H7 (cell line): Measurements from ENCODE around the gene VPS35L. TPM values are rescaled to one million over a fixed set of nuclear protein-coding genes. Genes with fewer than 3 reads are reported as not detected.

Experiments used
- DNase-seq: peaks from one replicate; pipeline ENCODE4 v3.0.0; 2012
- H3K27me3 ChIP-seq: 2 replicates; pipeline ENCODE4 v1.6.0; 2011; ENCODE audit warnings: mild to moderate bottlenecking, low read length; ENCODE audit not compliant: control insufficient read depth, insufficient read depth
- H3K36me3 ChIP-seq: replicated peaks from 2 replicates; pipeline ENCODE4 v1.5.1; 2011; ENCODE audit warnings: low read length; ENCODE audit not compliant: control insufficient read depth, insufficient read depth
- H3K4me3 ChIP-seq: 2 replicates; pipeline ENCODE4 v1.5.1; 2011; ENCODE audit warnings: low read depth, mild to moderate bottlenecking, control low read depth, low read length, moderate library complexity; ENCODE audit not compliant: insufficient read depth
- total RNA-seq: library from RNA; depleted of rRNA; stranded (reverse); fragments of >200 nt; shearing (Covaris generic); gene quantifications from 2 replicates; pipeline ENCODE4 v1.2.3, GENCODE V29; 2014

VPS35L gene
- total RNA-seq, 1 experiment from 2014 or later, result 31.8 TPM

DNA sequence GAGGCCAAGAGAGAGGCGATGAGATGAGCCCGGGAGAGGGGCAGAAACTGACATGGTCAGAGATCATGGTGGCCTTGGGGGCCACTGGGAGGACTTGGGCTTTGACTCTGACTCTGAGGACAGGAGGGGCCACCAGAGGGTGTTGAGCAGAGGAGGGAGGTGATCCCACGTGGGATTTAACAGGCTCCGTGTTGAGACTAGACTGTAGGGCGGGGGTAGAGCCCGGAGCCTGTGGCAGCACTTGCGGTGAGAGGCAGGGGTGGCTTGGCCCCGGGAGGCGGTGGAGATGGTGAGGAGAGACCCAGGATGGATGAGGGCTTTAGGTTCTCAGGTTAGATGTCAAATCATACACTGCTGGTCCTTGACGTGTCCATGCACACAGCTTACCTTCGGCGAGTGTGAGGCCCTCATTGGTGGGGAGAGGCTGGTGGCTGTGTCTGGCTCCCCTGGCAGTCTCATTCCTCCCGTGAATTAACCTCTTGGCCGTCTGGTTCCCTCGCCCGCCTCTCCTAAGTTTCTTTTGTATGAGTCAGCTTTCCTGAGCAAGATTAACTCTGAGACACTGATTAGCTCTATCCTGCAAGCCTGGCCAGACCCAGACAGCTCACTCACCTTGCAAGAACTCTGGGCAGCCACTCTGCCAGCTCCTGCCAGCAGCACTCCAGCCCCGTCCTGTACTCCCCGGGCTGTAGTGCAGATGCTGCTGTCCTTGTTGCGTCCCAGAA lies 39.7 kb downstream of the VPS35L start:
- no peaks in the 10 kb centered on the region for H3K27me3 ChIP-seq
- peak; percentile 20 for DNase-seq
- H3K4me3 ChIP-seq, result no peak overlapping the region
- H3K36me3 ChIP-seq, result peaks cover 6% of the 10 kb centered on the region

DNA sequence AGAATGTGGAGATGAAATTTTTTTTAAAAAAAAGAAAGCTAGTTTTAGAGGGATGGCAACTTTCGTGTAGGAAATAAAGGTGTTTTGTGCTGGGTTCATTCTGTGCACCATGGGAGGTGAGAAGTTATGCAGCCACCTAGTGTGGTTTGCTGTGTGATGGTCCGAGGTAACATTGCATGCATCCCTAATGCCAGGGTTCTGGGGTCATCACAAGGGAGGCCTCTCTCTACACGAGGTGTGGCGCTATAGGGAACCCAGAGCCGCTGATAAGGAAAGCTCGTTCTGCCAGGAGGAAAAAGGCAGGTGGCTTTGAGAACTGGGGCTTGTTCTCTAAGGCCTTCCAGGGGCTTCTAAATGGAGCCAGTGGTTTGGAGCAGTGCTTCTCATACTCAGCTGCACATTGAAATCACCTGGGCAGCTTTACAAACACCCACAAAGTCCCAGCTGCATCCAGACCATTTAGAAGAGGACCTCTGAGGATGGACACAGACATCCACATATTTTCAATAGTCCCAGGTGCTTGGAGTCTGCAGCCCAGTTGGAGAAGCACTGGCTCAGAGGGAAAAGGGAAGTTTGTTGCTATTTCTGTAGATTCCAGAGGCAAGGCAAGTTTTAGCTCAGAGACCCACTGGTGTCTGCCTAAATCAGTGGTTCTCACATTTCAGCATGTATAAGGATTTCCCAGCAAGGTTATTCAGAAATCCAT lies 43.5 kb downstream of the VPS35L start:
- Histone ChIP-seq H3K27me3 (no peaks in the 10 kb centered on the region), H3K36me3 (no peaks in the 10 kb centered on the region; the same call in none of the 2 replicates), H3K4me3 (no peak overlapping the region)
- DNase-seq, result peak; percentile 28

DNA sequence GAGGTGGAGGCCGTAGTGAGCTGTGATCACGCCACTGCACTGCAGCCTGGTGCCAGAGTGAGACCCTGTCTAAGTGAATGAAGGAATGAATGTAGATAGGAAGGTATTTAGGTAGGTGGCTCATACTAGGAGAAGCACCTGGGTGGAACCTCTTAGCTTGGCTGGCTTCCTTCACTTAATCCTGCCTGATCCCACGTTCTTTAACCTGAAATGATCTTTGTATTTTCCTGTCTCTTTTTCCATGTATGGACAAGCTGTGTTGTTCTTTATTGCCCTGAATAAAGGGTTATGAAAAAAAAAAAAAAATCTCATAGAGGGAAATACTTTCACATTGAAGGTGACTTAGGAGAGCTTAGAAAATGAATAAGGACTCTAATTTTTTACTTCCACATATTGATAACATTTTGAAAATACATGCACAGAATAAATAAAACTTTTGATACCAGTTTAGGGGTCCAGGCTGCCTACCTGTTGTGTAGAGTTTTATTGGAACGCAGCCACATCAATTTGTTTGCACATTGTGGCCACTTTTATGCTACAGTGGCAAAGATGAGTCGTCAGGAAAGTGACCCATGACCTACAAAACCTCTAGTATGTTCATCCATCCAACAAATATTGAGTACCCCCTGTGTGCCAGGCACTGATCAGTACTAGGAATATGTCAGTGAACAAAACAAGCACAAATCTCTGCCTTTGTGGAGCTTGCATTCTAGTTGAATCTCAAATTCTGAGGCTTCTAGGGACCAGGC lies 44.6 kb downstream of the VPS35L start:
- no peaks in the 10 kb centered on the region for H3K27me3 ChIP-seq

DNA sequence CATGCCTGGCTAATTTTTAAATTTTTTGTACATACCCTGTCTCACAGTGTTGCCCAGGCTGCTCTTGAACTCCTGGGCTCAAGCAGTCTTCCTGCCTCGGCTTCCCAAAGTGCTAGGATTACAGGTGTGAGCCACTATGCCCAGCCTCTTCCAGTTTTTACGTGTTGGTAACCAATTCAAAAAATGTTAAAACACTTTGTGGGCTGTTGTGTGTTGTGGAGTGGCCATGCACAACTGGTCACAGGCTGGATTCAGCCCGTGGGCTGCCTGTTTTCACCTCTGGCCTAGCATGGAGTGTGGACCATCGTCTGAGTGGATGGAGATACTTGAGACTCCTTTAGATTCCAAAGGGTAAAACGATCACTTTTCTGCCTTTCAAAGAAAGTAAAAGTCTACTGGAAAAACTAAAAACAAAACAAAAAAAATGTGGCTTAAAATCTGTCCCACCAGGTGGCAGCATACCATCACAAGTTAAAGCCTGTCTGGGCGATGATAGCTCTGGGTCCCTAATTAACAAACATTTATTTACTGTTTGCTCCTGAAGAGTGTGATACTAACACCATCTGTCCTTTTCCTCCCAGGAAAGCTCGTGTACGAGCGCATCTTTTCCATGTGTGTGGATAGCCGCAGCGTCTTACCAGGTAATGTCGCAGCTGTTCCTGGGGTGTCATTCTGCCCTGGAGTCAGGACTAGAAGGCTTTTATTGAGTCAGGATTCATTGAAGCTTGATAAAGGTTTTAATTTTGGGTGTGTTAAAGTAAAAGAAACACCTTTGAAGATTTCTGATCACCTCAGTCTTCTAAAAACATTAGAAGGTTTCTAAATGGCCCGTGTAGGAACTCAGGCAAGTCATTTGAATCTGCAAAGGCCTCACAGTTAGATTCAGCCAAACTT lies 45.8 kb downstream of the VPS35L start:
- Histone ChIP-seq H3K36me3 (no peaks in the 10 kb centered on the region; the same call in 1 of the 2 replicates), H3K27me3 (no peaks in the 10 kb centered on the region), H3K4me3 (no peak overlapping the region)
- peak; percentile 65 for DNase-seq

More for the DNA sequence above, 44.6 kb downstream of the VPS35L start:
- H3K4me3 ChIP-seq, result no peak overlapping the region
- DNase-seq, result no peak
- H3K36me3 ChIP-seq, result no peaks in the 10 kb centered on the region; the same call in 1 of the 2 replicates

DNA sequence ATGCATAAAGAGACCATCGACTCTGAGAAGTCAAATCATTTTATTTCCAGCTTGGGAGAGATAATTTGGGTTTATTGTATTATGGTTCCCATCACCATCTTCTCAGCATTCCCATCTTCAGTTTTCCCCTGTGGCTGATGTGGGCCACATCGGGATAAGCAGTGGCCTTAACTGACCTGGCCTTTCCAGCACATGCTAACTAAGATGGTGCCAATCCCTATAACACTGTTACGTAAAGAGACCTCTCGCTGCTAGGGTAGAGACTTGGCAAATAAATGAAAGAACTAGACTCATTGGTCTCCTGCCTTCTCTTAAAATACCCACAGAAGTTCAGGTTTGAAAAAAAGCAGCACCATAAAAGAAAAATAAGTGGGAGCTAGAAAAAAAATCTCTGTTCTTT lies 49.4 kb downstream of the VPS35L start:
- no peak overlapping the region for H3K4me3 ChIP-seq
- DNase-seq, result no peak
- no peaks in the 10 kb centered on the region; the same call in none of the 2 replicates for H3K36me3 ChIP-seq
- H3K27me3 ChIP-seq, result no peaks in the 10 kb centered on the region

DNA sequence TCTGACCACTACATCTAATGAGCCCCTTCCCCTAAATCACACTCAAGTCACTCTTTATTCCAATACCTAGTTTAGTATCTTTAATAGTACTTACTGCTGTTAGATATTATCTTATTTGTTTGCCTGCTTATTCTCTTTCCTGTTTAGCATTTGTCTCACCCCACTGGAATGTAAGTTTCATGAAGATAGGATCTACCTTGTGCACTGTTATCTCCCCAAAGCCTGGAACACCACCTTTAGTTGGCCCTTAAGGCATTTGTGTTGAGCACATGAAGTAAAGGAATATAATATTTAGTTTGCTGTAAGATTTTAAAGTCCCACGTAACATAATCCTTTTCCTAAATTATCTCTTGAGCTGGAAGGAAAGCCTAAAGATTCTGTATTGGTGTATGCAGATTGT lies 50.2 kb downstream of the VPS35L start:
- peaks cover 2% of the 10 kb centered on the region for H3K36me3 ChIP-seq
- DNase-seq, result no peak
- H3K27me3 ChIP-seq, result no peaks in the 10 kb centered on the region
- H3K4me3 ChIP-seq, result no peak overlapping the region

DNA sequence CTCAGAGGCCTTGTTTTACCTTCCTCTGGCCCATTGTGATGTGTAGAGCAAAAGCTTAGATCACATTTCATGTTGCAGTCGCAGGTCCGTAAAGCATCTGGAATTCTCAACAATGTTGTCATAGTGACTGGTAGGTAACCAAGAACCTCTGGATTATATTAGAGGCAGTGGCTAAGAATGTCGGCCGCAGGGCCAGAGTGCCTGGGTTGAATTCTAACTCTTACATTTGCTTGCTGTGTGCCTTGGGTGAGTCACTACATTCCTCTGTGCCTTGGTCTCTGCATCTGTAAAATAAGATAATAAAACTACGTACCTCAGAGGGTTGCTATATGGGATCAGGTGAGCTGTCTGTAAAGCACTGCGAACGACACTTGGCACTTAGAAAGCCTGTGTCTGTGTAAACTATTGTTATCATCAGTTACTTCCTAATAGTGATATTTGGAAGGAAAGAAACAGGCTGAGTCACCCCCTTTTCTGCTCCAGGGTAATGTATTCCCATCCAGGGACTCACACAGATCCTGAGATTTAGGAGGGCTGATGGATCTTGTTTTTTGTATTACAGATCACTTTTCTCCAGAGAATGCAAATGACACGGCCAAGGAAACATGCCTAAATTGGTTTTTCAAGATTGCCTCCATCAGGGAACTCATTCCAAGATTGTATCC lies 52.2 kb downstream of the VPS35L start:
- no peak for DNase-seq
- Histone ChIP-seq H3K27me3 (no peaks in the 10 kb centered on the region), H3K4me3 (no peak overlapping the region), H3K36me3 (peaks cover 3% of the 10 kb centered on the region)

DNA sequence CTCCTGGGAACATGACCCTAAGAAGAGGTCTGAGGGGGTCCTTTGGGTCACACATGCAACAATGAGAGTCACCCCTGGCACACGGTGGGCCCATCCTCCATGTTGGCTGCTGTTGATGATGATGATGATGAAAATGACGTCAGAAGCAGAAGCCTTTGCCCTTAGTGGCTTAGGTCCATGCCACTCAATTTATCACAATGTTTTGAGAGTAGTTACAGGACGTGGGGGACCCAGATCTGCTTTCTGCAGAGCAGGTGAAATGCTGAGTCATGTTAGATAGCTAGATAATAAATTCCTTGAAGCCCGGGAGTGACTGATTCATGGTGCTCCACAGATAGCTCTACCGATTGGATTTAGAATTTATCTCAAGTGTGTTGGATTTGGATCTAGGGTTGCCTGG lies 53.9 kb downstream of the VPS35L start:
- no peak for DNase-seq
- Histone ChIP-seq H3K27me3 (no peaks in the 10 kb centered on the region), H3K36me3 (peaks cover 3% of the 10 kb centered on the region), H3K4me3 (no peak overlapping the region)

DNA sequence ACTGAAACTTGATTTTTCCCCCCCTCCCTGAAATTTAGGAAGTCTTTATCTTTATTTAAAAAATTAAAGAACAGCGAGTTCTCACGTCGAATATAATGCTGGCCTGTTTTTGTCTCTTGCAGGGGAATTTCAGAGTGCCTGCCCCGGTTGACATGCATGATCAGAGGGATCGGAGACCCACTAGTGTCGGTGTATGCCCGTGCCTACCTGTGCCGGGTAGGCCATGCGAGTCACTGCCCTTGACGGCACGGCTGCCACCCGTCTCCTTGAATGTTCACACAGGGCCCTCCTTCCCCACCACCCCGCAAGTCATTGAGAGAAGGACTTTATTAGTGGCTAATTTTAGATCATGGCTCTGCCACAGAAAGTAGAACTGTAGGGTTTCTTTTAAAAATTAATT lies 54.7 kb downstream of the VPS35L start:
- Histone ChIP-seq H3K36me3 (peaks cover 3% of the 10 kb centered on the region), H3K27me3 (no peaks in the 10 kb centered on the region), H3K4me3 (no peak overlapping the region)
- DNase-seq, result no peak

DNA sequence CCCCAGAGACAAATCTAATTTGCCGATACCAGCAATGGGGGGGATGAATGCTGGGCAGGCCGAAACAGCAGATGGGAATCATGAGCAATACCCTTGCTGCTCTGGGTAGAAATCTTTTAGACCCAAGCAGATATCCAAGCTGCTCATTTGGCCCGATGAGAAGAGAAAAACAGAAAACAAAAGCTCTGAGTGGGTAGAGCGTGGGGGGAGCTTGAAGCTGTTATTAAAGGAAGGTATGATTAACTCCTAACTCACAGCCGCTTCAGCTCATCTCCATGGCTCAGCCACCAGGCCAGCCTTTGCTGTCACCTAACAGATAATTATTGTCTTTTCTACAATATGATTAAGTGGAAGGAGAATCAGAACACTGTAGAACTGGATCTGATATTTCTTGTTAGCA lies 58.3 kb downstream of the VPS35L start:
- peaks cover 3% of the 10 kb centered on the region; the same call in 1 of the 2 replicates for H3K36me3 ChIP-seq
- no peaks in the 10 kb centered on the region for H3K27me3 ChIP-seq
- no peak for DNase-seq
- no peak overlapping the region for H3K4me3 ChIP-seq

DNA sequence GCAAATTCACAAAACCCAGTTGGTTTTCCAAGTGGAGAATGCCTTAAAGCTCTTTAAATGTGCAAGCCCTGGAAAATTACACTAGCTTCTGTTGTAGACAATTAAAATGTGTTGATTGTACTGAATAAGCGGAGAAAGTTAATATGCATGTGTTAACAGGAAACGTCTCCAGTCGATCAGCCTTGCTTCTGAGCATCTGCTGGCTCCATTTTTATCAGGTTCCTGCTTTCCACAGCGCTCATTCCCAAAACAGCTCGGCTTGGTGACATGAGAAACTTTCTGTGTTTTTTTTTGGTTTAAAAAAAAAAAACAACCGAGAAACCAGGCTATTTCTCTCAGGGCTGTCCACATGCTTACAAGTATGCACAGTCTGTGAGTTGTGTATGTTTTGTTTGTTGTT lies 60.7 kb downstream of the VPS35L start:
- Histone ChIP-seq H3K4me3 (no peak overlapping the region), H3K27me3 (no peaks in the 10 kb centered on the region), H3K36me3 (peaks cover 1% of the 10 kb centered on the region; the same call in 1 of the 2 replicates)
- DNase-seq, result no peak

DNA sequence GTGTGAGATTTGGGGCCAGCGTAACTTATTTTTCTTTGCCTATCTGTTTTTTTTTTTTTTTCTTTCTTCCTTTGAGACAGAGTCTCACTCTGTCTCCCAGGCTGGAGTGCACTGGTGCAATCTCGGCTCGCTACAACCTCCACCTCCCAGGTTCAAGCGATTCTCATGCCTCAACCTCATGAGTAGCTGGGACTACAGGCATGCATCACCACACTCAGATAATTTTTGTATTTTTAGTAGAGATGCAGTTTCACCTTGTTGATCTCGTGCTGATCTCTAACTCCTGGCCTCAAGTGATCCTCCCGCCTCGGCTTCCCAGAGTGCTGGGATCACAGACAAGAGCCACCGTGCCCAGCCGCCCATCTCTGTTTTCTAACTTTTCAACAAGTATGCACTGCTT lies 63.4 kb downstream of the VPS35L start:
- Histone ChIP-seq H3K4me3 (no peak overlapping the region), H3K36me3 (no peaks in the 10 kb centered on the region; the same call in 1 of the 2 replicates), H3K27me3 (no peaks in the 10 kb centered on the region)
- no peak for DNase-seq

DNA sequence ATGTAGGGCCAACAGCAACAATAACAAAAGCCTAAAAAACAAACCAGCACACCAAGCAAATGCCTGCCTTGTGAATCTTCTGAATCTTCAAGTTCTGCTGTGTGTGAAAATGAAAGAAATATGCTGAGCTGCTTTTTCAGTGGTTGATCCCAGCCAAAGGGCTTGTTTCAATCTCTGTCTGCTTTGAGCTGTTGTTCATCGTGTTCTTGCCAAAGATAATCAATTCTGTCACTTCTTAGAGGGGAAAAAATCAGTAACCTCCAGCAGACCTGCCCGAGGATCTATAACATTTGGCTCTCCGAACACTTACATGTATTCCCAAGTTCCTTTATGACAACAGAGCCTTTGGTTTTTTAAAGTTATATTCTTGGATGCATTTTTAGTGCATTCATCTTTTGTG lies 65.9 kb downstream of the VPS35L start:
- peaks cover 2% of the 10 kb centered on the region for H3K36me3 ChIP-seq
- H3K4me3 ChIP-seq, result no peak overlapping the region
- no peak for DNase-seq

More for the DNA sequence above, 65.9 kb downstream of the VPS35L start:
- no peaks in the 10 kb centered on the region for H3K27me3 ChIP-seq
